ENCODE results near the gene CHST3.

The CHST3 gene

DNA sequence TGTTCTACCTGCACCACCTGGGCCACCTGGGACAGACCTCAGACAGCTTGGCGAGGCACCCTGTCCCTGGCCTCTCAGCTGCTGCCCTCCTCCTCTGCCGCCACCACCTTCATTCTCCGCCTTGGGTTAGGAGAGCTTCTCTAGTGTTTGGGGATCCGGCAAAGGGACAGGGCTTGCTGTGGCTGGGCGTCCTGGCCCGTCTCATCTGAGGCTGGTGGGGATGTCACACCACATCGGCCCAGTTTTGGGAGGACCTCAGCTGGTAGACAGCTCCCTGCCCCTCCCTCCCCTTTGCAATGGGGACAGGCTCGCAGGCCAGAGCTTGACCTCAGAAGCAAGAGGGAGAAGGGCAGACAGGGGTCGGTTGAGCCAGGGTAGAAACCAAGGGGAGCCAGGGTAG lies 97.7 kb downstream of the CHST3 start:
- Histone ChIP-seq H3K27ac (ENCODE audit: low read depth, low read length) (no peak overlapping the region), H3K9ac (ENCODE audit: low read length) (no peak overlapping the region), H3K9me3 (ENCODE audit: low read length) (no peaks in the 10 kb centered on the region), H3K27me3 (ENCODE audit: control insufficient read depth in 1 of 2, insufficient read depth in 2 of 2, low read length in 2 of 2) (no peaks in the 10 kb centered on the region), H3K4me1 (ENCODE audit: insufficient read depth, low read length) (no peaks in the 10 kb centered on the region), H3K4me3 (ENCODE audit: low read depth in 1 of 2, low read length in 2 of 2) (no peak overlapping the region), H3K36me3 (ENCODE audit: insufficient read depth, low read length) (no peaks in the 10 kb centered on the region)

GRCh38 chr10:72062382-72062781 lies 98.2 kb downstream of the CHST3 start:
- H3K9ac ChIP-seq (ENCODE audit: low read length): no peak overlapping the region
- no peaks in the 10 kb centered on the region for H3K9me3 ChIP-seq (ENCODE audit: low read length)
- no peaks in the 10 kb centered on the region for H3K27me3 ChIP-seq (ENCODE audit: control insufficient read depth in 1 of 2, insufficient read depth in 2 of 2, low read length in 2 of 2)
- H3K4me1 ChIP-seq (ENCODE audit: insufficient read depth, low read length): no peaks in the 10 kb centered on the region
- no peak overlapping the region for H3K27ac ChIP-seq (ENCODE audit: low read depth, low read length)
- no peaks in the 10 kb centered on the region for H3K36me3 ChIP-seq (ENCODE audit: insufficient read depth, low read length)
- H3K4me3 ChIP-seq (ENCODE audit: low read depth in 1 of 2, low read length in 2 of 2): no peak overlapping the region

Measured in muscle layer of colon (tissue), 2 donors.